GM11168 (cell line): ENCODE results near the gene FAM151B.
"Not testable (repeated sequence)": the region's sequence is repeated elsewhere in the genome, so short reads cannot be mapped to it uniquely, and the experiment has no call there.

Source experiments
- in situ Hi-C: fragments of 300-500 bp; cut with MboI; formaldehyde crosslinking; loops from one replicate; pipeline ENCODE4 v1.12.0; 2022; ENCODE audit warnings: low sequenced_read_pairs; ENCODE audit not compliant: unreplicated experiment

Gene FAM151B, protein sequence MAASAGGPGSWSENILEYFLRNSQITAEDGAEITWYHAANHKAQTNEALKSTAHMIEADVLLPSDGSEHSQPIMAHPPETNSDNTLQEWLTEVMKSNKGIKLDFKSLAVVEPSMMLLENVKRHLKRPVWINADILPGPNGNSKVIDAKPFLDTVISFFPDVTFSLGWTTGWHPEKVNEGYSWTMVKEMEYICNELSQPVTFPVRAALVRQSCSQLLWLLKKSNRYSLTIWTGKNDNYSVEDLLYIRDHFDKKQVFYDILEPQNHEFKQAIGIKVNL

DNA sequence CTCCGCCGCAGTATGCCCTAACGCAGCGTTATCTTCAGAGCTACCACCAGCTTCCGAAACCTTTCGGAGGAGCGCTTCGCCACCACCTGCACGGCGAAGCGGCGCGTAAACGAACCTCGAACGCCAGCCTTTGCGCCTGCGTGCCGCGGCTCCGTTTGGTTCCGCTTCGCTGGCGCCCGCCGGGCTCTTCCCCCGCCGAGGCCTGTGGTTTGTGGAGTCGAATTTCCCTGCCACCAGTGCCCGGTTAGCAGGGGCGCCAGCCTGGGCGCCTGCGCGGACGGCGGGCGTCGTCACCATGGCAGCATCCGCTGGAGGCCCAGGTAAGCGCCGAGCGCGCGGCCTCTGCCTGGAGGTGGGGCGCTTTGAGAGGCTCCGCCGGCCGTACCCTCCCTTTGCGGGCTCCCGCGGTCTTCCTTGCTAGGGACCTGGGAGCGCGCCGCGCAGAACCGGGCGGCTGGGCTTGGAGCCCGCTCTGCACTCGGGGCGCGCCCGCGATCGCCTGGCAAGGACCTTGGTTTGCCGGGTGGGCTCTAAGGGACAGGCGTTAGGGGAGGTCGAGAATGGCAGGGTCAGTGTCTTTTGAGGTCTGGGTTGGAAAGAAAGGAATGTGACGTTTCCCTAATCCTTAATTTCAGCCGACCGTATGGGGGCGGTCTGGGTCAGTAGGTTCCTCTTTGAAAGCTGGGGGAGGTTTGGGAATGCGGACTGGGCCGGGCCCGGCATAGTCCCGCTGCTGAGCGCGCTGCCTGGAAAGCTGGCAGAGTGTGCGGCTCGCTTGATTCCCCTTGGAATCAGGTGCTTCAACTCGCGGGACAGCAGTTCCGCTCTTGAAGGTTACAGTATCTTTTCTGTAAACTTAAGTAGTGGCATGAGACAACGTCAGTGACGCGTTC, at the start of gene FAM151B:
Gene FAM151B, plus strand, starts transcription at position 272 of the 893 bp plus-strand sequence. Its CDS starts 24 bp downstream, at position 296.
- in situ Hi-C loops: no loop called here

DNA sequence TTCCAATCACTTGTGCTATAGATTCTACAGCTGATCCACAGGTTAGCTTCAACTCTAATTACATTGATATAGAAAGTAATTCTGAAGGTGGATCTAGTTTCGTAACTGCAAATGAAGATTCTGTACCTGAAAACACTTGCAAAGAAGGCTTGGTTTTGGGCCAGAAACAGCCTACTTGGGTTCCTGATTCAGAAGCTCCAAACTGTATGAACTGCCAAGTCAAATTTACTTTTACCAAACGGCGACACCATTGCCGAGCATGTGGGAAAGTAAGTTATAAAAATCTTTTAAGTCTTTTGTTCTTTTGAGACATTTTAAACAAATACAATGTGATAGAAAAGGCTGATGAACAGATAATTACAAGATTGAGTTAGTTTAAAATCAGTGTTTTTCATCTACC, 49.2 kb upstream of the FAM151B start:
- in situ Hi-C loops: no loop called here

DNA sequence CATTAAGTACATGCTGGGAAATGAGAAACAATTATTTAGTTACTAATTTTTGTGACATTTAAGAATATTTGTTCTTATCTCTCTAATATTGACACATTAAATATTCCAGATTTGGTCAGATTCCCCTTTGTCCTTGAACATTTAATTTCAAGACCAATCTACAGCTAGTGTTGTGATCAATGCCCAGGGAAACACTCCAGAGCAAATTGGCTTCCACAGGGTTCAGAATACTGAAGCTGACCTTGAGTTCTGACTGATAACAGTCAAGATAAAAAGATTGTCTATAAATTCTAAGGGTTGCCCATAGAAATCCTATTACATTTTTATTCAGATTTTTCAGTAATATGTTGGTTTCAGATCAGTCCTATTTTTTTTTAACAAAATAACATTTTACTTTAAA, 48.7 kb upstream of the FAM151B start:
- in situ Hi-C loops: no loop called here

DNA sequence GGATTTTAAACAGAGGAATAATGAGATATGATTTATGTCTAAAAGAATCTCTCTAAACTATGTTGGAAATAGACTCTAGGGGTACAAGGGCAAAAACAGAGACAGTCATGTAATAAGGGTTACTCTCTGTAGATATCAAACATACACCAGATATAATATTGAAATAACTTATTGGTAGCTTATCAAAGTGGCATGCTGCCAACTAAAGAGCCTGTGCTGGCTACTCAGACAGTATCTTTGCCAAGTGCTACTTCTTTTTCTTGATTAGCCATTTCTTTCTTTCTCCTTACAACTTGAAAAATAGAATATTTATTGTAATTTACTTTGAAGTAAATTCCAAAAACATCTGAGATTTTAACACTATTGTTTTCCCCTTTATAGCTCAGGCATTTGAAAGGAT, 45.2 kb upstream of the FAM151B start:
- in situ Hi-C loops: no loop called here

DNA sequence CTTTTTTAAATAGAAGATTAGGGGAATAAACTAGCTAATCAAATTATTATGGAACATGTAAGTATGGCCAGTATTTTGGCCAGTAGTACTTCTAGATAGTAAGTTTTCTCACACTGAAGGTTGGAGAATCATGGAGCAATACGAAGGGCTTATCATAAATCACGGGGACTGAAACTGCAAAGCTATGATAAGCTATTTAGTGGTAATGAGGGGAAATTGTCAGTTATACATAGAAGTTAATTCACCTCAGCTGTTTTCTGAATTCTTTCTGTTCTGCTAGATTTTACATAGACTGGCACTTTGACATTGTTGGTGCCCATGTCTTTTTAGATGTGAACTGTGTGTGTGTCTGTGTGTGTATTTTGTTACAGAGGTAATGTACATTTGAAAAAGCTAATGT, 34.5 kb upstream of the FAM151B start:
- in situ Hi-C loops: no loop called here

DNA sequence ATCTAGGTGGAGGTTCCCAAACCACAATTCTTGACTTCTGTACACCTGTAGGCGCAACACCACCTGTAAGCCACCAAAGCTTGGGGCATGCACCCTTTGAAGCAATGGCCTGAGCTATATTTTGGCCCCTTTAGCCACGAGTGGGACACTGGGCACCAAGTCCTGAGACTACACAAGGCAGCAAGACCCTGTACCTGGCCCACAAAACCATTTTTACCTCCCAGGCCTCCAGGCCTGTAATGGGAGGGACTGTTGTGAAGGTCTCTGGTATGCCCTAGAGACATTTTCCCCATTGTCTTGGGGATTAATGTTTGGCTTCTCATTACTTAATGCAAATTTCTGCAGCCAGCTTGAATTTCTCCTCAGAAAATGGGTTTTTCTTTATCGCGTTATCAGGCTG, 24.6 kb upstream of the FAM151B start:
- in situ Hi-C loops: no loop called here

DNA sequence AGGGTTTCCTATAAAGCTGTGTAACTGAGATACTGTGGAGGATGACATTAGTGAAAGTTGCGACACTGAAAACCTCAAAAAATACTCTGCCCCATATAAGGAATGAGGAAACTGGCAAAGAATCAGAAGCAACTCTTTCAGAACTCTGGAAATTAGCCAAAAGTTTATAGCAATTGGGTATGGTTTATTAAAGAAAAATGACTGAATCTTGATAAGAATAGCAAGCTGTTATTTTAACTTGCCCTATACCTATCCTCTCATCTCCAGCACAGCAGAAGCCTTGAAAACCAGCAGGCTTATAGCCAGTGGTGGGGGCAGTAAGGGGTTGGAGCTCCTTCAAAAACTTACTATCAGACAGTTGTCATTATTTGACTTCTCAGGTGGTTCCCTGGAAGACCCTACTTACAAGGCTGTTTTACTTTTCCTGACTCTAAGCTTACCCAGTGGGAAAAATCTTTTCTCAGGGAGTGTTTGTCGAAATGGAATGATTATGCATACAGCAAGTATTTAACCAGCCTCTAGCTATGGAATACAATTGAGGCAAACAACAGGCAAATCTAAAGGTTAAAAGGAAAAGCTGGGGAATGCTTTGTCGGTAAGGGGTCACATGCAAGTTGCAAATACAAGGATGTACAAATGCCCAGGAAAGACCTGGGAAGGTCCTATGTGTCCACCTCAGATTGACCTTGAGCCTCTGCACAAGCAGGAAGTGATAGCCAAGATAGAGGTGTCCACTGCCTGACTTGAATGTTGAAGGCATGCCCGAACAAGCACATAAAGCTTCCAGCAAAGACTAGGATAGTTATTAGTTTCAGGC, 21.0 kb upstream of the FAM151B start:
- in situ Hi-C loops: no loop called here

DNA sequence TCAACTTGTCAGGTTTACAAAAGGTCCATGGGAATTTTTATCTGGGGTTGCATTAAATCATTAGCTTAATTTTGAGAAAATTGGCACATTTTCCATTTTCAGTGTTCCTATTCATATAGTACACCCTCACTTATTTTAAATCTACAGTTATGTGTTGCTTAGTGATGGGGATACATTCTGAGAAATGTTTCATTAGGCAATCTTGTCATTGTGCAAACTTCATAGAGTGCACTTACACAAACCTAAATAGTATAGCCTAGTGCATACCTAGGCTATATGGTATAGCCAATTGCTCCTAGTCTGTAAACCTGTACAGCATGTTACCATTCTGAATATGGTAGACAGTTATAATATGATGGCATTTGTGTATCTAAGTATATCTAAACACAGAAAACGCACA, 19.8 kb upstream of the FAM151B start:
- in situ Hi-C loops: no loop called here

DNA sequence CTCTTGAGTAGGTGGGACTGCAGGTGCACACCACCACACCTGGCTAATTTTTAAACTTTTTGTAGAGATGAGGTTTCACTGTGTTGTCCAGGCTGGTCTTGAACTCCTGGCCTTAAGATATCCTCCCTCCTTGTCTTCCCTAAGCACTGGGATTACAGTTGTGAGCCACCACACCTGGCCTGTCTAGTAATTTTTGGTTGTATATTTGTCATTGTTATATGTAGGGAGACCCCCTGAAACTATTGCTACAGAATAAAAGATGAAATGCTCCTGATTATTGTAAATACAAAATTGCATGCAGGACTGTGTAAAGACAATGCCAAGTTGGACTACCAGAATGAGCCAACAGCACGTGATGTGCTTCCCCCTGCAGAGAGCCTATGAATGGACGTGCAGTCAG, 17.3 kb upstream of the FAM151B start:
- in situ Hi-C loops: loop anchor here (10.0 kb wide), 1 partner anchor 204 kb away; no protein-coding TSS in a partner anchor

DNA sequence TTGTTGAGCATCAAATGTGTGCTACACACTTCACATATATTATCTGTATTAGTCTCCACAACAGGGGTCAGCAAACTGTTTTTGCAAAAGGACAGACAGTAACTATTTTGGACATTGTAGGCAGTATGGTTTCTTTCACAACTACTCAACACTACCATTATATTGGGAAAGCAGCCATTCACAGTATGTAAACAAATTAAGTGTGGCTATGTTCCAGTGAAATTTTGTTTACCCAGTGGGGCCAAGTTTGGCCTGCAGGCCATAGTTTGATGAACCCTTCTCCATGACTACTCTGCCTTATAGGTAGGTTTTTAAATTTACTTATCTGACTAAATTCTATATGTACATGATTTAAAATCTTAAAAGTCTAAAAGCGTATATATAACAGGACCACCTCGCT, 13.0 kb upstream of the FAM151B start:
- in situ Hi-C loops: loop anchor here (10.0 kb wide), 1 partner anchor 200 kb away; no protein-coding TSS in a partner anchor

DNA sequence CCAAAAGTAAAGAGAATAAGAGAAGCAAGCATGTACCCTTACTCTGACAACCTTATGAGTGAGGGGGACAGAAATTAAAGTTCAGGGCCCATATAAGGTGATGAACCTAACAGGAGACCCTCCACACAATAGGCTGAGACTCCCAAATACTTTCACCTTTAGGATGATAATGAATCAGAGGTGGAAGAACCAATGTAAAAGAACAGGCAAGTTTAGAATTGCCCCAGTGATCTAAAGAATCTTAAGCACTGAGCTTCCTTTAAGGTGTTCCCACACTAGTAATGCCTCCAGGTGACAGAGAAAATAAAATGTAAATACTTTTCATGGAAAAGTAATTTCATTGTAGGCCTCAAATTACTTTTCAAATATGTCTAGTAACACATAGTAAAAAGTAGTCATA, 8.2 kb upstream of the FAM151B start:
- in situ Hi-C loops: loop anchor here (10.0 kb wide), 1 partner anchor 195 kb away; no protein-coding TSS in a partner anchor

DNA sequence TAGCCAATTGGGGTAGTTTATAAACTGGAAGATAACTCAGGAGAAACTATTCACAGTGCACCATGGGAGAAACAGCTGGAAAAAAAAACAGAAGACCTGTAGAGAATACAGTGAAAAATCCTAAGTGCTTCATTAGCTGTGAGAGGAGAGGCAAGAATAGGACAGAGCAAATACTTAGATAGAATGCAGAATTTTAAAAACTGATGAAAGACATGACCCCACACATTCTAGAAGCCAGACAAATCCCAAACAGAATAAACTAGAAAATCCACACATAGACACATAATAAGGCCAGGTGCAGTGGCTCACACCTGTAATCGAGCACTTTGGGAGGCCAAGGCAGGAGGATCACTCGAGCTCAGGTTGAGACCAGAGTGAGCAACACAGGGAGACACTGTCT, 7.5 kb upstream of the FAM151B start:
- in situ Hi-C loops: no loop called here

DNA sequence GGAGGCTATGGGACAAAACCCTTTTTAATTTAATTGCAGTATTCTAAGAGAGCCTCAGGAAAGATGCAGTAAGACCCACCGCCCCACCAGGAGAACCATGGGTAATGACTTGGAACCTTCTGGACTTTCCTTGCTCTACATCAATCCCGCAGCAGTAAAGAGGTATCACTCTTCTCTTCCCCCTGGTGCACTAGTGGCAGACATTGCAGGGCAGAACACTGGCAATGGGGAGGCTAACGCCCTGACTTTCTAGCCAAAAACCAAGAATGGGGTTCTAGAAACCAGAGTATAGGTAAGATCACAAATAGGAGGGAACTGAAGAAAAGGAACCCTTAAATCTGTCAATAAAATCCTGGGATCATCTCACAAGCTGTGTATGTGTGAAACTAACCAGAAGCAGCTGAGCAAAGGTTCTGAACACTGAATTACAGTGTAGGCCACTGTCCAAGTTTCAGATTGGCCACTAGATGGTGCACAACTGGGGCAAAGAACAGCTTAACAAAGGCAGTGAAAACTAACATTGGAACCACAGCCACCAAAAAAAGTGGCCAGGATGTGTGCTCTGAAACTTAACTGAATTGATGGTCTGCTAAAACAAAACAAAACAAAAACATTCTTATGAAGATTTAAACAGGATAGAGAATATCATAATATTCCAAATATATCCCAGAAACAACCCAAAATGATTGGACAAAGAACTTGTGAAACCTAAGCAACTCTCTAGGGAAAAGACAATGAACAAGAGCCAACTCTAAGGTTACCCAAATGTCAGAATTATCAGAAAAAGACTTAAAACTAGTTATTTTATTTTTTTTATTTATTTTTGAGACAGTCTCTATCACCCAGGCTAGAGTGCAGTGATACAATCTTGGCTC, 6.6 kb upstream of the FAM151B start:
- in situ Hi-C loops: no loop called here

DNA sequence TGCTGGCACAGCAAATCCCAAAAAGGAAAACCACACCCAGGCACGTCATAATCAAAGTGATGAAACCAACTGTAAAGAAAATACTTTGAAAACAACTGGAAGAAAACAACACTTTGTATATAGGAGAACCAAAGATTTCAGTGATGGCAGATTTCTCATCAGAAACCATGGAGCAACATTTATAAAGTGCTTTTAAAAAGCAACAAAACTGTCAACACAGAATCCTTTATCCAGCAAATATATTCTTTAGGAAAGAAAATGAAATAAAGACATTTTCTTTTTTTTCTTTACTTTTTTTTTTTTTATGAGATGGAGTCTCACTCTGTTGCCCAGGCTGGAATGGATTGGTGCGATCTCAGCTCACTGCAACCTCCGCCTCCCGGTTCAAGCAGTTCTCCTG, 5.3 kb upstream of the FAM151B start:
- in situ Hi-C loops: no loop called here

DNA sequence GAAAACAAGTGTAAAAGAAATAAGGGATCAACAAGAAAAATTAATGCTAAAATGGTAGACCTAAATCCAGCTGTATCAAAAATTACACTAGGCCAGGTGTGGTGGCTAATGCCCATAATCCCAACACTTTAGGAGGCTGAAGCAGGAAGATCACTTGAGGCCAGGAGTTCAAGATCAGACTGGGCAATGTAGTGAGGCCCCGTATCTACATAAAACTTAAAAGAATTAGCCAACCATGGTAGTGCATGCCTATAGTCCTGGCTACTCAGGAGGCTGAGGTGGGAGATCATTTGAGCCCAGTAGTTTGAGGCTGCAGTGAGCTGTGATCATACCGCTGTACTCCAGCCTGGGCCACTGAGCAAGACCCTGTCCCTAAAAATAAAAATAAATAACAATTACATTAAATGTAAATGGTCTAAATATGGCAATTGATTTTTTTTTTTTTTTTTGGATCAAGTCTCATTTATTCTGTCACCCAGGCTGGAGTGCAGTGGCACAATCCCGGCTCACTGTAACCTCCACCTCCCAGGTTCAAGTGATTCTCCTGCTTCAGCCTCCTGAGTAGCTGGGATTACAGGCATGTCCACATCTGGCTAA, 4.2 kb upstream of the FAM151B start:
- in situ Hi-C loops: no loop called here

DNA sequence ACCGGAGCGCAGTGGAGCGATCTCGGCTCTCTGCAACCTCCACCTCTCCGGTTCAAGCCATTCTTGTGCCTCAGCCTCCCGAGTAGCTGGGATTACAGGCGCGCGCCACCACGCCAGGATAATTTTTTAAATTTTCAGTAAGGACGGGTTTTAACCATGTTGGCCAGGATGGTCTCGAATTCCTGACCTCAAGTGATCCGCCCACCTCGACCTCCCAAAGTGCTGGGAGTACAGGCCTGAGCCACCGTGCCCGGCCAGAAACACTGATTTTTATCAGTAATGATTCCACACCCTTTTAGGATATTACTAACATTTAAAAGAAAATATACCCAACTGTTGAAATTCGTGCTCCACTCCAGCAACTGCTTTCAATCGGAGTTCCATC, 464 bp upstream of the FAM151B start:
- in situ Hi-C loops: no loop called here

DNA sequence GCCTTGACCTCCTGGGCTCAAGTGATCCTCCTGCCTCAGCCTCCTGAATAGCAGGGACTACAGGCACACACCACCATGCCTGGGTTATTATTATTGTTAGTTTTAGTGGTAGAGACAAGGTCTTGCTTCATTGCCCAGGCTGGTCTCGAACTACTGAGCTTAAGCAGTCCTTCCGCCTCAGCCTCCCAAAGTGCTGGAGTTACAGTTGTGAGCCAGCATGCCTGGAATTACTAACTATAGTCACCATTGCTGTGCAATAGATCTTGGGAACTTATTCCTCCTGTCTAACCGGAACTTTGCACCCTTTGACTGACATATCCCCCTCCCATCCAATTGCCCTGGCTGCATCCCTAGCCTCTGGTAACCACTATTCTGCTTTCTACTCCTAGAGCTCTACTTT, 3.4 kb downstream of the FAM151B start:
- in situ Hi-C loops: no loop called here

DNA sequence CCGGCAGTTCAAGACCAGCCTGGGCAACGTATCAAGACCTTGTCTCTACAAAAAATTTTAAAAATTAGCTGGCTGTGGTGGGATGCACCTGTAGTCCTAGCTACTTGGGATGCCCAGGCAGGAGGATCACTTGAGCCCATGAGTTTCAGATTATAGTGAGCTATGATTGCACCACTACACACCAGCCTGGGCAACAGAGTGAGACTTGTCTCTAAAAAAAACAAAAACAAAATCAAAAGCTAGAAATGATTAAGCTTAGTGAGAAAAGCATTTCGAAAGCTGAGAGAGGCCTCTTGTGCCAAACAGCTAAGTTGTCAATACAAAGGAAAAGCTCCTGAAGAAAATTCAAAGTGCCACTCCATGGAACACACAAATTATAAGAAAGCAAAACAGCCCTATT, 4.8 kb downstream of the FAM151B start:
- in situ Hi-C loops: no loop called here

DNA sequence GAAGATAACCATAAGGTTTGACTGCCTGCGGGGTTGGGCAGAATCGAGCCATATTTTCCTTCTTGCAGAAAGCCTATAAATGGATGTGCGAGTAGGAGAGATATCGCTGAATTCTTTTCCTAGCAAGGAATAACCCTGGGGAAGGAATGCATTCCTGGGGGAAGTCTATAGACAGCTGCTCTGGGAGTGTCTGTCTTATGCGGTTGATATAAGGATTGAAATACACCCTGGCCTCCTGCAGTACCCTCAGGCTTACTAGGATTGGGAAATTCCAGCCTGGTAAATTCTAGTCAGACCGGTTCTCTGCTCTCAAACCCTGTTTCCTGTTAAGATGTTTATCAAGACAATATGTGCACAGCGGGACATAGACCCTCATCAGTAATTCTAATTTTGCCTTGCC, 5.5 kb downstream of the FAM151B start:
- in situ Hi-C loops: not testable (repeated sequence)
